HG02759 (cell line): ENCODE results near the gene SORCS2.
"Not testable (repeated sequence)": the region's sequence is repeated elsewhere in the genome, so short reads cannot be mapped to it uniquely, and the experiment has no call there.

Experiments
- ATAC-seq: cut with Tn5 transposase; IDR thresholded peaks from one replicate; pipeline ENCODE4 v1.9.1; 2021; ENCODE audit warnings: mild to moderate bottlenecking, moderate library complexity; ENCODE audit not compliant: unreplicated experiment

SORCS2 gene

DNA sequence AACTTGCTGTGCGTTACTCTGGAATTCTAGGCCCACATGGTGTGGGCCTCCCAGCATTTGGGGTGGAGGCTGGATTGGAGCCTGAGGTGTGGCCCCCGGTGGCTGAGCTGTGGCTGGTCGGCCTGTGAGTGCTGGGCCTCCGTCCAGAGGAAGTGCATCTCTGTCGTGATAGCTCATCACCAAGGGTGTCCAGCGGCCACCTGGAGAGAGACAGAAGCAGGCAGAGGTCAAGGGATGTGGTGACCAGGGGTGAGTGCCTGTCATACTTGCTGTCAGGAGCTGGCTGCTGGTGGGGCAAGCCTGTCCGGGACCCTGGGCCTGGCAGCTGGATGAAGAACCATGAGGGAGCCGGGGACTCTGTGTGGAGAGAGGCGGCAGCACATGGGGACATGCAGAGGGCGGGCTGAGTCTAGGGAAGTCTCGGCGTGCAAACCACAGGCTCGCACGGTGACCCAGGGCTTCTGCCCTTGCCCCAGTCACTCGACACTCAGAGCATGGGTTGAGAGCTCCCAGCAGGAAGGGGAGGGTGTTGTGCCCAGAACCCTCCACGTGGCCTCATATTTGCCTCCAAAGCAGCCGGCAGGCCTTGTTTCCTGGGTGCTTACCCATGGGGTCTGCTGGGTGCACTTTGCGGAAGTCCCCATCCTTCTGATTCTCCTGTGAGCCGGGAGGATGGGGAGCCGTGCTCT, 6.2 kb downstream of the SORCS2 start:
- no peak for ATAC-seq

DNA sequence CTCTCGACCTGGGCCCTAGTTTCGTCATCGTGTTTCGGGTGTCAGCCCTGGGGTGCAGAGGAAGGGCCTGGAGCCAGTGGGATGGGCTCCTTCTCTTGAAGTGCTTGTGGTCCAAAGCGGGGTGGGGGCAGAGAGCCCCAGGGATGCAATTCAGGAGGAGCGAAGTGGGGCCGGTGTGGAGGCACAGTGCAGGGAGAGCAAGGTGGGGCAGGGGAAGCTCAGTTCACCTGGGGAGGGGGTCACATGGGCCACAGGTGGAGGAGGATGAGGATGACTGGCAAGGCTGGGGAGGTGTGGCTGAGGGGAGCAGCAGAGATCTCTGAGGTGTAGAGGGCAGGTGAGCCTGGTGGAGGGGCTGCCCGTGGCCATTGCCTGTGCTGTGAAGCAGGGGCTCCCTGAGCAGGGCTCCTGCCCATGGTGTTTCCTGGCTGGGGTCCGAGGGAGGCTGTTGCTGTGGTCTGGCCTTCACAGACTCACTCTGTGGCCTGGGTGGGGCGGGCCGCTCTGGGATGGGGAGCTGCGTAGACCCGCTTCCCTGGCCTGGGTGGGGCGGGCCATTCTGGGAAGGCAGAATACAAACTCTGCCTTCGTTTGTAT, 6.9 kb downstream of the SORCS2 start:
- ATAC-seq: no peak

DNA sequence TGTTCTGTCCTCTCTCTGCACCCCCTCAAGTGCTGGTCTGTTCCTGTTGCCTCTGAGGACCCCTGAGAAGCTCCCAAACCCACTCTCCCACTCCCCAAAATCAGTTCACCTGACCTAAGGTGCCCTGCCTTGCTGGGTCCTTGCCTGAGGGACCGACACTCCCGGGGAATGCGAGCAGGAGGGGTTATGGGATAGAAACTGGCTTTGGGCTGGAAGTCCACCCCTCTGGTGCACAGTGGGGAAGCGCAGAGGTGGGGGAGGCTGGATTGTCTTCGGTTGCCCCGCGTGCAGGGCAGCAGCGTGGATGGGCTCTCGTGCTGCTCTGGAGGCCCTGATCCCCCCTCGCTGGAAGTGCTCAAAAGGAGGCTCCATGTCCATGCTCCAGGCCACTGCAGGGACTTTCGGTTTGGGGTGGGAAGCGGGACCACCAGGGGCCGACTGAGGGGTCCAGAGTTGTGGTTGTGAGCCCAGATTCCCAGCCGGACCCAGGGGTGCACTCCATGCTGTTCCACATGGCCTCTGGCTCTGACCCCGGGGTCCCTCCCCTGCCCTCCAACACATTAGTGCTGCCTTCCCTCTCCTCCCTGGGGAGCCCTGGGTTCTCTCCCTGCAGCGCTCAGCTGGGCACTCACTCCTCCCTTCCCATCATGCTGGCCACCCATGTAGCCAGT, 7.6 kb downstream of the SORCS2 start:
- ATAC-seq: no peak

DNA sequence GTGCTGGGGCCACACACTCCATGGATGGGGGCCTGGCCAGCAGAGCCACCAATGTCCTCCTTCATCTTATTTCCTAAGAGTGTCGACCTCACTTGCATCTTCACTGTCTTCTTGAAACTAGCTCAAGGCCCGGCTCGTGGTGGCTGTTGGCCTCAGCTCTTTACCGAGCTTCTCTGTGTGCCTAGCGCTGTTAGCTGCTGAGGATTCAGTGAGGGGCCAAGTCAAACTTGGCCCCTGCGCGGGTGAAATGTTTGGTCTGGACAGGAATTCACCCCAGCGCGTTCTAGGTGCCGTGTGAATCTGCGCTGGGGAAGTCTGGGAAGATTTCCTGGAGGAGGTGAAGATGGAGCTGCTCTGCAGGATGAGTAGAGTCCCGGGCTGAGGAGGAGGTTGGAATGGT, 8.5 kb downstream of the SORCS2 start:
- no peak for ATAC-seq

DNA sequence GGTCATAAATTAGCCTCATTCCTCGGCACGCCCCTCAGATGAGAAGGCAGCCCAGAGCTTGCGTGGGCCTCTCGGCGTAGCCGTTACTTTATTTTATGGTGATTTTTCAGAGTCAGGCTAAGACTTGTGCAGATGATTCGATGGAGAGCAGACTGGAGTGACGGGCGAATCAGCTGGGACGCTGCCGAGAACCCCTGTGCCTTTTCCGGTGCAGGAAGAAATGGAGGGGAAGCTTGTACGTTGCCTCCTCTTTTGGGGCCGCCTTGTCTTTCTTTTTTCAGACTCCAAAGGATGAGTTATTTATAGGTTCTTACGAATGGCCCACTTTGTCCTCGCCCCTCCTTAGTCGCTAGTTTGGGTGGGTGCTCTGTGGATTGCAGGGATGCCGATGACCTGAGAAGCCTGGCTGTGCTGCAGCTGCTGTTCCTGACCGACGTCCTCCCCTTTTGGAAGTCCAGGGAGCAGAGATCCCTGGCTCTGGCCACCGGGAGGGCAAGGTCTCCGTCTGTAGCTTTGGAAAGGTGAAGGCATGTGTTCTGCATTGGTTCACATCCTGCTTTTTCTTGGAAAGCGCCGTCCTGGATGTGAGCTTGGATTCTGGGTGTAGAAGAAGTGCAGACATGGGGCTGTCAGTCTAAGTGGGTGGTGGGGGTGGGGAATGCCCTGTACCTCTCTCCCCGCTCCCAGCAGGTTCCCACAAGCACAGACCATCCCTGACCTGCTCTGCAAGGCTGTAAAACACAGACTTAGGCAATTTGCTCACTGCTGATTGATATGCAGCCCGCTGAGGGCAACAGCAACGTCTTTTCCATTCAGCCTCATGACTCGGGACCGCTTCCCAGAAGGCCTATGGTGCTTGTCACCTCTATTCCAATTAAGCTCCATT, 9.3 kb downstream of the SORCS2 start:
- no peak for ATAC-seq

DNA sequence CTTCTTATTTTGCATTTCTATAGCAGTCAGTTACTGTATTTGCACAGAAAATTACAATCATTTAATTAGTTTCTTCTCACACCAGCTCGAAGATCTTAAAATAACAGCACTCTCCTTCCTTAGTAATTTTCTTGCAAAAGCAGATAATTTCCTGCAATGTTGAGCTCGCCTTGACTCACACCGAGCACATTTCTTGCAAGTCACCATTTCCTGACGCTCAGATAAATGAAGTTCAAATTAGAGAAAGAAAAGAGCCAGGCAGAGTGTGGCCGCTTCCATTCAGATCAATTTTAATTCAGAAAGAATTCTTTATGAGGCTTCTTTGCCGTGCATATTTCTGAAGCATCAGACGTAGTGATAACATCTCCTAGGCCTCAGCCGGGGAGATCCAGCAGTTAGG, 10.1 kb downstream of the SORCS2 start:
- no peak for ATAC-seq

DNA sequence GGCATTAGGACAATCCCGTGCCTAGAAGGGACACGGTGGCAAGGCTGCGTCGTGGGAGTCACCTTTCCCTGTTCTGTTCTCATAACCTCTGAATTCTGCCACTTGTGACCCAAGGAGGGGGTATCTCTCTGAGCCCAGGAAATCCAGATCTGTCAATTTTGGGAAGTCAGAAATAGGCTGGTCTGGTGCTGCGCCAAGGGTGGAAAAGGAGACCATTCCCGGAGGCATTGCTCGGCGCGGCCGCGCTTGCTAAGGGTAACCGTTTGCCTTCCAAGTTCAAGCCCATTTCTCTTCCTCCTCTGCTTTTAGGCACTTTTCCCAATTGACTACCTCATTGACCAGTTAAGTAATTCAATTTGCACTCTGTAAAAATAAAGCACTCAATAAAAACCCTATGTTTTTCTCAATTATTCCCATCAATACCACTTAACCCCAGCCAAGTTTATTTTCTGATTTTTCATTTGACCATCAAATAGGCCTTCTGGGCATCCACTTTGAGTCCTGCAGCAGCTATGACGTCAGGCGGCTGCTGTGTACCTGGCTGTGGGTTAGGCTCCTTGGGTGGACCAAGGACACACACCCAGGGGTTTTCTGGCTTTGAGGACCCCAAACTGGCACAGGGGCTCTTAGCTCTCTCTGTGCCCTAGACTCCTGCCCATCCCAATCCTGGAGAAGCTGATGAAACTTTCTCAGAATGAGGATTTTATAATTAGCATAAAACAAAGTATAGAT, 12.5 kb downstream of the SORCS2 start:
- ATAC-seq: no peak

DNA sequence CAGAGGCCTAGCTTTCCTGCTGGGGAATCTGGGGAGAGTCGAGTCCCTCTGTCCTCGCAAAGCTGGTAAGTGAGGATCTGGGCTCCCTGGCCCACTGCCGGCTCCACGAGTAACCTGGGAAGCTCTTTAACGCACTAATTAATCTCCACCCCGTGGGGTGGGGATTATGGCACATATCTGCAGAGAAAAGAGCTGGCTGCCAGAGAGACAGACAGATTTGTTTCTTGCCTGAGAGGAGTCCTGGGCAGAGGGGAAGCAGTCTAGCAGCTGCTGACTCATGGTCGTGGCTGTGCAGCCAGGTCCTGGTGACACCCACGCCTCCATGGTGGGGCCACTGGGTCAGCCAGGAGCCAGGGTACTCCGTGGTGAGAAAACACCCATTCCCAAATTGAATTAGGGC, 14.0 kb downstream of the SORCS2 start:
- ATAC-seq: no peak

DNA sequence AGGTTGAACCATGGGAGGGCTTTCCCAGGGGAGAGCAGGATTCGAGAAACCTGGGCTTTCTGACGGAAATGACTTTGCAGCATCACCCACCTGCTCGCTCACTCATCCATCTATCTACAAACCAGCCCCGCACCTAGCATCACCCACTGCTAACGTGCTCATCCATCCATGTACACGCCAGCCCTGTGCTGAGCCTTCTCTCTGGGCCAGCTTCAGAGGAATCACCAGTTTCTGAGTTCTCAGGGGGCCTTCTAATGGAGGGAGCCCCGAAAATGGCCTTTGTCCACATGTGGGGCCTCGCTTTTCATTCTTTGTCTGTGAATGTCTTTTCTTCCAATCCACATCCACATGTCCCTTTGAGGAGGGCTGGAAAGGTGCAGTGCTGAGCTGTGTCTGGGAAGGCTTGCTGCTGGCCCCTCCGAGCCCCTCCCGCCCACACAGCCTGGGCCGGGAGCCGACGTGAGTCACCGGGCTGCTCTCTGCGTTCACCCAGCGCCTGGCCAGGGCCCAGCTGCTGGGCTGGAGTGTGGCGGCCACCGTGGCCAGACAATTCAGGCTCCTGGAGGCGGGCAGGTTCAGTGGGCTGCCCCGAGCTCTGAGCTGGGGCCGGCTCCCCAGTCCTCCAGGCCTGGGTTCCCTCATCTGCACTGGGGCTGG, 14.7 kb downstream of the SORCS2 start:
- ATAC-seq: no peak

DNA sequence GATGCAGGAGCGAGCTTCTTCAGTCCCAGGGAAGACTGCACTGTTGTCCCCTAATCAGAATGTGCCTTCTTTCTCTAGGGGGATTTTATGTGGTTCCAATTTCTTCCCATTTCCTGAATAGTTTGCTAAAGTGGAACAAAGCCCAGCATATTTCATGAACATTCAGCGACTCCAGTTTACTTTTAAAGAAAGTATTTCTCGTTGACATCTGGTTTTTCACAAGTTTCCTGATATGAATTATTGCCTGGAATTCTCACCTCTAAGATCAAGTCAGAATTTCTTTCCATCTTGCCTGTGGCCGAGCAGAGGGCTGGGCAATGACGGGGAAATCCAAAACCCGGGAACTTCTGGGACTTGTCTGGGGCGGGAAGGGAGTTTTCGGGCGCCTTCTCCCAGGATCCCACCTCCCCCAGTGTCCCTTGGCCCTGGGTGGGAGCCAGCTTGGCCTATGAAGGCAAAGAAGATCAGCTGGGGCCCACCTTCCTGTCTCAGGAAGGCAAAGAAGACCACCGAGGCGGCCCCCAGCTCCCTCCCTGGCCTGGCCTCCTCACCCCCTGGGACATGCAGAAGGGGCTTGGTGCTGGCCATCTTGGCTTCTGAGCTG, 15.4 kb downstream of the SORCS2 start:
- no peak for ATAC-seq

DNA sequence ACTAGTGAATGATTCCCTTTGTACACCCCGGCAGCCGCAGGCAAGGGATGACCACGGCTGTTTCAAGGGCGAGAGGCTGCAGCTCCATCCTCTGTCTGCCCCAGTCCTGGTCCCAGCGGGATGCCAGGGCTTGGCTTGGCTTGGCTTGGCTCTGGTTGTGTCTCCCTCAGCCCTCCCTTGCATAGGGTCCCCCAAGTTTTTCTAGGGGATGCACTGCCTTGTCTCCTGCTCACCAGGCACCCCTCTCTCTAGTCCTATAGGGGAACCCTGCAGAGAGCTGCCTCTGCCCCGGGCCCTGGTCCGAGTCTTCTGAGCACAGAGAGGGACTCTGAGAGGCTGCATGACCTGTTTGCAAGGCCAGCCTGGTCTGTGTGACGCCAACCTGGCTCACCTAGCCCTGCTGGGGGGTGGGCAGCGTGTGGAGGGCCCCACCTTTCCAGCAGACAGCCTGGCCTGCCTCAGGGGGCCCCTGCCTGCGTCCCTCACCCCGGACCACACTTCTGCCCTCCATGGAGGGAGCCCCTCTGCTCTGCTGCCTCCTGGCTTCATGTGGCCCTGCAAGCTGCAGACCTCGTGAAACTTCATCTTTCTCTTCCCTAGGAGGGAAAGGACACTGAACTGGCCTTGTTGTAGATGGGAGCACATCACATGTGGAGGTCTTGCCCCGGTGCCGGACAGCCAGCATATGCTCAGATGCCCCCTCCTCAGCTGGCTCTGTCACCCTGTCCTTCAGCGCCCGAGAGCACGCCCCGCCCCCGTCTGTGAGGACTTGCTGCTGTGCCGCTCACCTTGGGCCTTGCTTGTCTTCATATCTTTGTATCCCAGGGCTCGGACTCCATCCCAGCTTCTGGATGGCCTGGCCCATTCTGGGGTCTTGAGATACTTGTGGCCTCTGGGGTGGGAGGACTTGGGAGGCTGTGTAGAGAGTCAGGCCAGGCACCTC, 16.4 kb downstream of the SORCS2 start:
- no peak for ATAC-seq

DNA sequence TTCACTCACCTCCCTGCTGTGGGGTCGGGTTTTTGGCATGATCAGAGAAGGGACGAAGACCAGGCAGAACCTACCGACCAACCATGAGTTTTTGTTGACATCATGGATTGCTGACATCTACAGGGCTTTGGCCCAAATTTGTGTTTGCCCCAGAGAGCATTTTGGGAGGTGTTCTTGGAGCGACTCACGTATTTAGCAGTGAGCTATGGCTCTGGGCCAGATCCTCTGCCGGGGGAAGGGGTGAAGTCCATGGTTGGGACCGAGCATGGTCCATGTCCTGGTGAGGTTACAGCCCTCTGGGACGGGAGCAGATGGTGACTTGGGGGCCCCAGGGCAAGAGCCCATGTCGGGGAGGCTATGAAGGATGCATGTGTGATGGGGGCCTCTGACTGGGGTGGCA, 17.4 kb downstream of the SORCS2 start:
- ATAC-seq: no peak

DNA sequence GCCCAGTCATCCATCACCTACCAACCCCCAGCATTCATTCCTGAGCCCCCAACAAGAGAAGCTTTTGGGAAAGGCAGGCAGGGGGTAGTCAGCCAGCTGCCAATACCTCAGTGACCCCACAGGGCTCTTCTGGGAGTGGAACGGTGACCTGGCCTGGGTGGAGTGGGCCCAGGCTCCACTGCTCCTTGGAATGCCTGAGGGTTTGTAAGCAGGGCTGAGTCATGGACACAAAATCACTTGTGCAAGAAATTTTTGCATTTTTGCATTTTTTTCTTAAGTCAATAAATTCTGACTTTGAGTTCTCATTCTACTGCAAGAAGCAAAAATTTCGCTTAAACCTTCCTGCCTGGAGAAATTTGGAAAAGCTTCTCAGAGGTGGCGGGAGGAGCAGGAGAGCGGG, 18.5 kb downstream of the SORCS2 start:
- ATAC-seq: no peak

DNA sequence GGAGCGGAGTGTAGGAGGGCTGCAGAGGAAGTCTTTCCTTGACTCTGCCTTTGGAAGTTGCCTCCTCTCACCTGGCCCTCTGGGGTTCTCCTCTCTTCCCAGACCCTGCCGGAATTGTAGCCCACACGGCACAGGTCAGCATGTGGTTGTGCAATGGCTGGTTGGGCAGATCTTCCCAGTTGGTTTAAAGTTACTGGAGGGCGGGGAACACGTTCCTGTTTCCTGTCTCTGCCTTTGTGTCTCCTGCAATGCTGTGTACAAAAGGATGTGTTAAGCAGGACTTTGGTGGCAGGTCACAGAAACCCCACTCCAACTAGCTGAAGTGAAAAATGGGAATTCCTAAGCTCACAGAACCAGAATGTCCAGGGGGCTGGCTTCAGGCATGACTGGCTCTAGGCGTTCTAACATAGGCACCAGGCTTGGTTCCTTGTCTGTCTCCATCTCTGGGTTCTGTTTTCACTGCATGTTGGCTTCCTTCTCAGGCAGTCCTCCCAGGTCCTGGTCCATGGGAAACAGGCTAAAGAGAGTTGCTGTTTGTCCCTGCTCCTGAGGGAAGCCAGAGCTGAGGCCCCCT, 19.9 kb downstream of the SORCS2 start:
- no peak for ATAC-seq

DNA sequence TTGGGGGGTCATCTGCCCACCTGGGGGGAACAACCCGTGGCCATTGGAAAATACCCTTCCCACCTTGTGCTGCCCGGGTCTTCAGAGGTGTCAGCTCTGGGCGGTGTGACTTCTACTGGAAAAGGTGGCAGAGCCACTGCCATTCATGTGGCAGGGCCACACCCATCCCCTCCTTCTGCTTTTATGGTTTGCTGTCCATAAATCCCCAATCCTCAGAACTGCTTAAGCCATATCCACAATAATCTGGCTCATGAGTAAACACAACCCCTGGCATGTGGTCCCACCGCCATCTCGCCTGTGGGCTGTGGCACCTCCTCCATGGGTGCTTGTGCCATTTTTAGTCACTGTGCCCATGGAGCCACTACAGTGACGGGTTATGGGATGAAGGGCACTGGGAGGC, 20.6 kb downstream of the SORCS2 start:
- ATAC-seq: no peak

DNA sequence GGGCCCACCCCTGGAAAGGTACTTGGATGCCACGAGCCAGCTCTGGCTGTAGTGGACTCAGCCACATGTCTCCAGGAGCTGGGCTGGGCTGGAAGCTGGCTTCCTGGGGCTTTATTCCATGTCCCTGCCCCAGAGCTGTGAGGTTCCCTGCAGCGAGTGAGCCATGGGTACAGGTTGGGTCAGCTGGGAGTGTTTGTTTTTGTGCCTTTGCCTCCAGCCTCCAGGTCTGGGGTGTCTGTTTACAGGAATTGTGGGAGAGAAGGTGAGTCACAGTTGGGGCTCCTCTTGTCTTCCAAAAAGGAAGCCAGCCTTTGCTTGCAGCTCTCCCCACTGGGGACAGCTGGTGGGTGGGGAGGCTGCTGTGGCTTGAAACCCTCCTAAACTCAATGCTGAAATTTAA, 21.5 kb downstream of the SORCS2 start:
- no peak for ATAC-seq

DNA sequence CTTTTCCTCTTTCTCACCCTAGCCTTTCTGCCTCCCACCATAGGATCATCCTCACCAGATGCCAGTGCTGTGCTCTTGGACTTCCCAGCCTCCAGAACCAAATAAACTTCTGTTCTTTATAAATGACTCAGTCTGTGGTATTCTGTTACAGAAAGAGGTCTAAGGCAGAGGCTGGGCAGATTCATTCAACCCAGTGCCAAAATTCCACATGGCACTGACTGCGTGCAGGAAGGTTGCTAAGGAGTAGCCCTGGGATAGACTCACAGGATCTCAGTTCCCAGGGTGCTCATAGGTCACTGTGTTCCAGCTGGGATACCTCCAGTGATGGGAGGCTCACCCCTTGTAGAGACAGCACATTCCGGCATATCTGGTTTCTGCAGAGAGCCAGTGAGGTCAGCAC, 22.0 kb downstream of the SORCS2 start:
- no peak for ATAC-seq

DNA sequence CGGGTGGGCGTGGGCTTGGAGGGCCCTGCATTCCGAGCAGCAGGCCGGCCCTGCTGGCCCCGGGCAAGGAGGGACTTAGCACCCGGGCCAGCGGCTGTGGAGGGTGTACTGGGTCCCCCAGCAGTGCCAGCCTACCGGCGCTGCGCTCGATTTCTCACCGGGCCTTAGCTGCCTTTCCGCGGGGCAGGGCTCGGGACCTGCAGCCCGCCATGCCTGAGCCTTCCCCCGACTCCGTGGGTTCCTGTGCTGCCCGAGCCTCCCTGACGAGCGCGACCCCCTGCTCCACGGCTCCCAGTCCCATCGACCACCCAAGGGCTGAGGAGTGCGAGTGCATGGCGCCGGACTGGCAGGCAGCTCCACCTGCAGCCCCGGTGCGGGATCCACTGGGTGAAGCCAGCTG, 22.8 kb downstream of the SORCS2 start:
- ATAC-seq: not testable (repeated sequence)
